ENCODE data around the gene GPRASP2. TPM values are rescaled to one million over a fixed set of nuclear protein-coding genes. Genes with fewer than 3 reads are reported as not detected.

Gene GPRASP2
- total RNA-seq, 1 experiment from 2014 or later, result 17.1 TPM

GRCh38 chrX:102727761-102728160, 15.5 kb downstream of the GPRASP2 start:
- POLR2A ChIA-PET (ENCODE audit: unreplicated experiment), result no interaction called here
- CTCF ChIA-PET, result no interaction called here
- Histone ChIP-seq H2AFZ (ENCODE audit: low read length) (no peak overlapping the region), H4K20me1 (ENCODE audit: low read length) (no peaks in the 10 kb centered on the region), H3K4me1 (ENCODE audit: insufficient read depth, low read length) (peaks cover 7% of the 10 kb centered on the region; the same call in 1 of the 2 replicates), H3K9ac (ENCODE audit: low read length) (no peak overlapping the region), H3F3A (ENCODE audit: low read length, unreplicated experiment) (no peaks in the 10 kb centered on the region), H3K27me3 (ENCODE audit: low read length) (no peaks in the 10 kb centered on the region), H3K36me3 (ENCODE audit: low read depth, low read length) (no peaks in the 10 kb centered on the region), H3K79me2 (ENCODE audit: low read length) (no peaks in the 10 kb centered on the region), H3K4me2 (ENCODE audit: low read length) (no peak overlapping the region), H3K9me2 (replicated peaks; ENCODE audit: low read length) (no peaks in the 10 kb centered on the region), H3K27ac (ENCODE audit: low read length) (no peak overlapping the region), H3K4me3 (ENCODE audit: low read length) (no peak overlapping the region), H3K9me3 (ENCODE audit: low read length) (no peaks in the 10 kb centered on the region)
- no peak for TF ChIP-seq EZH2 (IDR thresholded peaks at IDR 0.05; ENCODE audit: low read length, unreplicated experiment)
- no peak for TF ChIP-seq EZH2phosphoT487 (IDR thresholded peaks at IDR 0.05; ENCODE audit: borderline replicate concordance, low read length)
- TF ChIP-seq CTCF (conservative IDR thresholded peaks at IDR 0.05; ENCODE audit: low read depth, low read length), result no peak
- intact Hi-C loops (cut with micrococcal nuclease), result no loop called here
- no peak for DNase-seq
- BruUV-seq (replicated peaks), result no TSS peak
- ATAC-seq, result no peak

GRCh38 chrX:102728646-102729045, 16.4 kb downstream of the GPRASP2 start:
- Histone ChIP-seq H3K79me2 (ENCODE audit: low read length) (no peaks in the 10 kb centered on the region), H2AFZ (ENCODE audit: low read length) (no peak overlapping the region), H3K36me3 (ENCODE audit: low read depth, low read length) (no peaks in the 10 kb centered on the region), H3K9me2 (replicated peaks; ENCODE audit: low read length) (no peaks in the 10 kb centered on the region), H3K27me3 (ENCODE audit: low read length) (no peaks in the 10 kb centered on the region), H3K9me3 (ENCODE audit: low read length) (no peaks in the 10 kb centered on the region), H3K9ac (ENCODE audit: low read length) (no peak overlapping the region), H3K4me1 (ENCODE audit: insufficient read depth, low read length) (peaks cover 7% of the 10 kb centered on the region; the same call in 1 of the 2 replicates), H4K20me1 (ENCODE audit: low read length) (no peaks in the 10 kb centered on the region), H3F3A (ENCODE audit: low read length, unreplicated experiment) (no peaks in the 10 kb centered on the region), H3K4me3 (ENCODE audit: low read length) (no peak overlapping the region), H3K27ac (ENCODE audit: low read length) (no peak overlapping the region), H3K4me2 (ENCODE audit: low read length) (no peak overlapping the region)
- BruUV-seq (replicated peaks), result no TSS peak
- ATAC-seq (no peak), DNase-seq (no peak)
- CTCF ChIA-PET, result no interaction called here
- POLR2A ChIA-PET (ENCODE audit: unreplicated experiment), result no interaction called here
- intact Hi-C loops (cut with micrococcal nuclease), result no loop called here
- TF ChIP-seq EZH2phosphoT487 (IDR thresholded peaks at IDR 0.05; ENCODE audit: borderline replicate concordance, low read length), result no peak
- no peak for TF ChIP-seq CTCF (conservative IDR thresholded peaks at IDR 0.05; ENCODE audit: low read depth, low read length)
- TF ChIP-seq EZH2 (IDR thresholded peaks at IDR 0.05; ENCODE audit: low read length, unreplicated experiment), result no peak

GRCh38 chrX:102739657-102740056, 27.4 kb downstream of the GPRASP2 start:
- Histone ChIP-seq H3K36me3 (ENCODE audit: low read depth, low read length) (no peaks in the 10 kb centered on the region), H3K9me3 (ENCODE audit: low read length) (no peaks in the 10 kb centered on the region), H3K9me2 (replicated peaks; ENCODE audit: low read length) (no peaks in the 10 kb centered on the region), H3K4me3 (ENCODE audit: low read length) (no peak overlapping the region), H3K4me1 (ENCODE audit: insufficient read depth, low read length) (no peaks in the 10 kb centered on the region), H3K27ac (ENCODE audit: low read length) (no peak overlapping the region), H3K9ac (ENCODE audit: low read length) (no peak overlapping the region), H2AFZ (ENCODE audit: low read length) (no peak overlapping the region), H4K20me1 (ENCODE audit: low read length) (no peaks in the 10 kb centered on the region), H3K27me3 (ENCODE audit: low read length) (no peaks in the 10 kb centered on the region), H3K79me2 (ENCODE audit: low read length) (no peaks in the 10 kb centered on the region), H3F3A (ENCODE audit: low read length, unreplicated experiment) (no peaks in the 10 kb centered on the region), H3K4me2 (ENCODE audit: low read length) (no peak overlapping the region)
- ATAC-seq, result no peak
- ChIA-PET POLR2A (ENCODE audit: unreplicated experiment) (no interaction called here), CTCF (no interaction called here)
- BruUV-seq (replicated peaks), result no TSS peak
- intact Hi-C loops (cut with micrococcal nuclease), result no loop called here
- TF ChIP-seq CTCF (conservative IDR thresholded peaks at IDR 0.05; ENCODE audit: low read depth, low read length) (no peak), EZH2 (IDR thresholded peaks at IDR 0.05; ENCODE audit: low read length, unreplicated experiment) (no peak), EZH2phosphoT487 (IDR thresholded peaks at IDR 0.05; ENCODE audit: borderline replicate concordance, low read length) (no peak)
- DNase-seq, result no peak
